Measurements from ENCODE around the gene RAP1A.
"Not testable (repeated sequence)": the region's sequence is repeated elsewhere in the genome, so short reads cannot be mapped to it uniquely, and the experiment has no call there.

RAP1A gene

DNA sequence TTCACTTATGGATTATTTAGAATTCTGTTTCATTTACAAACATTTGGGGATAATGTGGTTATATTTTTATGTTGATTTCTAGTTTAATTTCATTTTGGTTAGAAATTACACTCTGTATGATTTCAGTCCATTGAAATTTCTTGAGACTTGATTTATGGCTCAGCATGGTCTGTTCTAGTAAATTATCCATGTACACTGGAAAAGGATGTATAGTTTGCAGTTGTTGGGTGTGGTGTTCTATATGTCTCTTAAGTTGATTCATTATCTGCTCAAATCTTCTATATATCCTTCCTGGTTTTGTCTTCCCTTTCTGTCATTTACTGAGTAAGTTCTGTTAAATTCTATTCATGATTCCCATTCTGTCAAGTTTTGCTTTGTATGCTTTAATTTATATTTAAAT lies 52.3 kb downstream of the RAP1A start:
- no peak for FAIRE-seq

GRCh38 chr1:111672331-111672730 lies 52.7 kb downstream of the RAP1A start:
- no peak for FAIRE-seq

- FAIRE-seq = no peak
Measured at GRCh38 chr1:111677604-111678003, 58.0 kb downstream of the RAP1A start.

DNA sequence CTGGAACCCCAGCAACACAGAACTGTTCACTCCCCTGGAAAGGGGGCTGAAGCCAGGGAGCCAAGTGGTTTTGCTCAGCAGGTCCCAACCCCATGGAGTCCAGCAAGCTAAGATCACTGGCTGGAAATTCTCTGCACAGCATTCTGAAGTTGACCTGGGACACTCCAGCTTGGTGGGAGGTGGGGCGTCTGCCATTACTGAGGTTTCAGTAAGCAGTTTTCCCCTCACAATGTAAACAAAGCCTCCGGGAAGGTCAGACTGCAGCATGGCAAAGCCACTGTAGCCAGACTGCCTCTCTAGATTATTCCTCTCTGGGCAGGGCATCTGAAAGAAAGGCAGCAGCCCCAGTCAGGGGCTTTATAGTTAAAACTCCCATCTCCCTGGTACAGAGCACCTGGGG lies 60.0 kb downstream of the RAP1A start:
- FAIRE-seq = no peak

GRCh38 chr1:111680212-111680800 lies 60.7 kb downstream of the RAP1A start:
- not testable (repeated sequence) for FAIRE-seq

DNA sequence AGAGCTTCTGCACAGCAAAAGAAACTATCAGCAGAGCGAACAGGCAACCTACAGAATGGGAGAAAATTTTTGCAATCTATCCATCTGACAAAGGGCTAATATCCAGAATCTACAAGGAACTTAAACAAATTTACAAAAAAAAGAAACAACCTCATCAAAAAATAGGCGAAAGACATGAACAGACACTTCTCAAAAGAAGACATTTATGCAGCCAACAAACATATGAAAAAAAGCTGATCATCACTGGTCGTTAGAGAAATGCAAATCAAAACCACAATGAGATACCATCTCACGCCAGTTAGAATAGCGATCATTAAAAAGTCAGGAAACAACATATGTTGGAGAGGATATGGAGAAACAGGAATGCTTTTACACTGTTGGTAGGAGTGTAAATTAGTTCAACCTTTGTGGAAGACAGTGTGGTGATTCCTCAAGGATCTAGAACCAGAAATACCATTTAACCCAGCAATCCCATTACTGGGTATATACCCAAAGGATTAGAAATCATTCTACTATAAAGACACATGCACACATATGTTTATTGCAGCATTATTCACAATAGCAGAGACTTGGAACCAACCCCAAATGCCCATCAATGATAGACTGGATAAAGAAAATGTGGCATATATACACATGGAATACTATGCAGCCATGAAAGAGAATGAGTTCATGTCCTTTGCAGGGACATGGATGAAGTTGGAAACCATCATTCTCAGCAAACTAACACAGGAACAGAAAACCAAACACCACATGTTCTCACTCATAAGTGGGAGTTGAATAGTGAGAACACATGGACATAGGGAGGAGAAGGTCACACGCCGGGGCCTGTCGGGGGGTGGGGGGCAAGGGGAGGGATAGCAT lies 65.9 kb downstream of the RAP1A start:
- FAIRE-seq = not testable (repeated sequence)

DNA sequence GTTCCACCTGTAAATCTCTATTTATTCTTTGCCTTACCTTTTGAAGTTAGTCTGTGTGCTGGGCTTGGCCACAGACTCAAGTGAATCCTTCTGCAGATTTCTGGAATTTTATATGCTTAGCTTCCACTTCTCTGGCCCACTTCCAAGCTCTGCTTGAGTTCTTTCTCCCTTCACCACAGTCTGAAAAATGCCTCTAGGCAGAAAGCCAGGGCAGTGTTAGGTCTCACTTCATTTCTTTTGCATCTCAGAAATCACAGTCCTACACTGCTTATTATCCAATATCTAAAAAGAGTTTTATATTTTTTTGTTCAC lies 70.7 kb downstream of the RAP1A start:
- FAIRE-seq = no peak

DNA sequence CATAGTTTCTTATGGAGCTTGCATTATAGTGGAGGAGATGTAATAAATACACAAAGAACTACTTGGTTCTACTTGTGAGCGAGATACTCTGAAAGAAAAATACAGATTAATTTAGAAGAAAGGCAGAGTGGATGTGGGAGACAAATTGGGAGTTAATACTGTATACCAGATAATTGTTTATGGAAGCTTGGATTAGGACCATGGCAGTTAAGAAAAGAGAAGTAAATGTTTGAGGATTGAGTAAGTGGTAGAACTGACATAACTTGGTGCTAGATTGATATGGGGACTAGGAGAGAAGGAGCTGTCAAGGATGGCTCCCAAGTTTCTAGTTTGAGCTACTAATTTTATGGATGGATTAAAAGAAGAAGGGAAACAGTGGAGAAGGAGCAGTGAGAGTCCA lies 72.3 kb downstream of the RAP1A start:
- no peak for FAIRE-seq

- FAIRE-seq = no peak
Measured at GRCh38 chr1:111695801-111696200, 76.2 kb downstream of the RAP1A start.

DNA sequence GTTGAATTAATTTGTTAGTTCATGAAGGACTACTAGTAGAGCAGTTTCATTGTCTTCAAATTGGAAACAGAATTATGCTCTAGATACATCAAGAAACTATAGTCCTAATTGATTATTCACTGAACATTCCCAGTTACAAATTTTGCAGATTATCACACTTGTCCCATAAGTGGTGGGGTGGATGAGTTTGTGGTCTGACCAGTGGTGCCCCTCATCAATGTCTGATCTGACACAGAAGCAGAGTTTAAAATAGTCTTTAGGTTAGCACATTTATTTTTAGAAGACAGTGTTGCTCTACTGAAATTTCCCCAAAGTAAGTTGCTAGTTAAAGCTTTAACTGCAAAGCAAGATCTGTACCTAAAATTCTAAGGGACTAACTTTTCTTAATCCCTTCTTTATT lies 76.7 kb downstream of the RAP1A start:
- no peak for FAIRE-seq

- no peak for FAIRE-seq
Measured at GRCh38 chr1:111699268-111699667, 79.7 kb downstream of the RAP1A start.

GRCh38 chr1:111702504-111703050 lies 83.0 kb downstream of the RAP1A start:
- no peak for FAIRE-seq

DNA sequence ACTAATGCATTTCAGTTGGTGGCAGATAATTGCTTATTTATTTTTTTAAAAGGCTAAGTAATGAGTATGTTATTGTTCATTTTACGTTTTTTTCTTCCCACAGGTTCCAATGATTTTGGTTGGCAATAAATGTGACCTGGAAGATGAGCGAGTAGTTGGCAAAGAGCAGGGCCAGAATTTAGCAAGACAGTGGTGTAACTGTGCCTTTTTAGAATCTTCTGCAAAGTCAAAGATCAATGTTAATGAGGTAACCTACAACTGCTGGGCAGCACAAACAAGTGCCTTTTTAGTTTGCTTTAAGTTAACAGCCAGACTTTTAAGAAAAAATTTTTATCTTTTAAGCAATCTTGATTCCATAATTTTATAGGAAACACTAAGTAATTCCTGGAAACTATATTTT lies 84.7 kb downstream of the RAP1A start:
- FAIRE-seq = no peak

DNA sequence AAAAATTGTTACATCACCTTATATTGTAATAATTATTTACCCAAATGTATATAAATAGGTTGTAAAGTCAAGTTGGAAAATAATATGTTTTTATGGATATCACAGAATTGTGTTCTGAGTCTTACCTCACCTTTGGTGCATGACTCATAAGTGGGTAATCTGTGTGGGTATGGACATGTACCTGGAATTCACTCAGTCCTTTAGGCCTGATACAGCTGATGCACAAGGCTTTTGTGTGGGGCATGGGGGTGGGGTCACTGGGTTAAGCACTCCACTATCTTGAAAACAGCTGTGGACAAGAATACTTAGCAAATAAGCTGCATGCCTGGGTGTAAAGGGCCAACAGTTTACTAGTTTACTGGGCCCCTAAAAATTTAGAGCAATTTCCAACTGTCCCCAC lies 85.2 kb downstream of the RAP1A start:
- FAIRE-seq = no peak

DNA sequence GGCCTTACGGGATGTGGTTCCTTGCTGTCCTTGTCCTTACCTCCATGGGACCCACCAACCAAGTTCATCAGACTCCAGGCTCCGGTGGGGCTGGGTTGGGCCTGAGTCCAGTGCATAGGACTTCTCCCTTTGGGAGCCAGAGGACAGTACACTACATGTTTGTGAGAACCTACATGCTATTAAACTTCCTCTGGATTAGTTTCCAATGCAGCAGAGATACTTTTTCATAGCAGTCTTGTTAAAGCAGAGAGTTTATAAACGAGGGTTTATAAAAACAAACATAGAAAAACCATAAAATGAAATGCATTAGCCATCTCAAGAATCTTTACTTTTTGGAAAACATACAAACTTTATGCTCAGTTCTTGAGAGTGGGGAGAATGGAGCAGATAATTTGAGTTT lies 86.3 kb downstream of the RAP1A start:
- FAIRE-seq = no peak

DNA sequence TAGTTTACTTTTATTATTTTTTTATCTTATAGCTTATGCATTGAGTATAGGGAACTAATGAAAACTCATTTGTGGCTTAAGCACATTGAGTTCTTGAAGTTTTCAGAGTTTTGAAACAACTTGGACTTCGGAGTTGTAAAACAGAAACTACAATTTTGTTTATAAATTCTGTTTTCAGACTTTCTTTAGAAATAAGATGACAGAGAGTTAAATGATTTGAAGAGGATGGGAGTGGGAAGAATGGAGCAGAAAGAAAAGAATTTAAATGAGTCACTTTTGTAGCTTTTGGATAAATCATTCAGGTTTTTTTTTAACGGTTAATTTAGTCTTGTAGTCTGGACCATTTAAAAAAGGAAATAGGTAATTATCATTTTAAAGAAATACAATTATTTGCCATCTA lies 87.3 kb downstream of the RAP1A start:
- FAIRE-seq = peak; percentile 14

- no peak for FAIRE-seq
Measured at GRCh38 chr1:111707906-111708305, 88.3 kb downstream of the RAP1A start.

GRCh38 chr1:111709986-111710385 lies 90.4 kb downstream of the RAP1A start:
- no peak for FAIRE-seq

DNA sequence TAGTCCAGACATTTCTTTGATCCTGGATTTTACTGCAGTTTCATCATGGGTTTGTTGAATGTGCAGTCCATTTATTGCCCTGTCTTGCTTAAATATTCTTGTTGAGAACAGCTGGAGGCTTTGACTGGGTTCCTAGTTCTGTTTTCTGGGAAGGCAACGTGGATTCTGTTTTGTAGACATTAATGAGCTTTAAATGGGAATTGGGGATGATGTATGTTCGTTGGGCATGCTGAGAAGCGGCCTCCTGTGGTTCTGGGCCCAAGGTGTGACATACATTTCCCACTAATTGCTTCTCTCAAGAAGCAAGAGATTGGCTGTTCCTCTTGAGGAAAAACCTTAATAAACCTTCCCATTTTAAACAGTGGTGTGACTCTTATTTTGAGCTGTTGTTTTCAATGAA lies 96.7 kb downstream of the RAP1A start:
- no peak for FAIRE-seq

DNA sequence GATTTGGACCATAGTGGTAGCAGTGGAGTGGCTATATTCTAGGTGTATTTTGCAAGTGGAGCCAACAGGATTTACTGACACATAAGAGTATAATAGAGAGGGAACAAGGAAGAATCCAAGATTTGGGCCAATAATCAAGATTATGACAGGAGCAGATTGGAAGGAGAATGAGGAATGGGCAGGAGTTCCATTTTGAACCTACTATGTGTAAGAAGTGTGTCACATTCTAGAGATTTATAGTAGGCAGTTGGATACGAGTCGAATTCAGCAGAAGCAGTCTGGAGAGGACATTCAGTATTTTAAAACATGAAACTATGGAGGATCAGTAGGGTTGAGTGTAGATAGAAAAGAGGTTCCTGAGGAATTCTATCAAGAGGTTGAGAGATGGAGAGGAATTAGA lies 97.9 kb downstream of the RAP1A start:
- no peak for FAIRE-seq

DNA sequence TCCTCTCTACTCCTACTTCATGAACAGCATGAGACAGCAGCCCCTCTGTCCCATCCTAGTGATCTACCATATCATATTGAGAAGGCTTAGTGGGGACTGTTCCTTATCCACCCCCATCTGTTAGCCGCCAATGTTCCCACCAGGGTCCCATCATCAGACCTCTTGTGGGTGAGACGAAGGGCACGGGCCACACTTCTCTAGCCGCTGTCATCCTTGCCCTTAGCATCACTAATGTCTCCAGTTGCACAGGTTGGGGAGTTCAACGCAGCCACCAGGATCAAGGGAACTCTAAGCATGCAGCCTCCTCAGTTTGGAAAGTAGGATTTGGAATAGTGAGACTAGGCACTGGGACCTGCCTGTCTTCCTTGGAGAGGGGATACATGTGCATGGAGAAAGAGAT lies 99.5 kb downstream of the RAP1A start:
- no peak for FAIRE-seq

- no peak for FAIRE-seq
Measured at GRCh38 chr1:111719674-111720132, 100.1 kb downstream of the RAP1A start.

DNA sequence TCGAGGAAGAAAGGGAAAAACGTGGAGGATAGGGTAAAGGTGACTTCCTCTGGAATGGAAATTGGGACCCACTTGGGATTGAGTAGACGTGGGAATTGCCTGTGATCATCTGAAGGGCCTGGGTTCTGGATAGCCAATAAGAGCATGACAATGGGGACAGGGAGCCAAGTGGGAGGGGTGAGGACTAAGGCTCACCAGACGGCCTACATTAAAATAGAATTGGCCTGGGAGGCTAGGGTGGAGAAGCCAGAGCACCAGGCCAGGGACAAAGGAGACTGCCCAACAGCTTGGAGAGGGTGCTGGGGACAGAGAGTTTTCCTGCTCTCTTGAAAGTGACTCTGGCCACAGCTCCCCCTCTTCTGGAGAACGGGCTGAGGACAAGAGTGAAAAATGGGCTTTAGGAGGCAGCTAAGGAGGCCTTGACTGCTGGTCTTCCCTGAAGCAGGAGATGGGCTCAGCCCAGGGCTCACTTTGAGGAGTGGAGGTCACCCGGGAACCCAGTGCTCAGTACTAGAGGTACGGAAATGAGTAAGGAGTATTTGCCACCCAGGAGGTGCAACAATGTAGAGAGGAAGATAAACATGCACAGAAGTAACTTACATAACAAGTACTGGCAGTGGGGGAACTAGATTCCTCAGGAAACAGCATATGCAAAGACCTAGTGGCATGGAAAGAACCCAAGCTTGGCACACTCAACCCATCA lies 100.8 kb downstream of the RAP1A start:
- FAIRE-seq = no peak

Measured in colon (tissue), 2 donors.